GM10266 (cell line): ENCODE data around the gene KRTAP10-1.

Experiments
- DNase-seq: peaks from one replicate; pipeline ENCODE4 v3.0.0; 2012; ENCODE audit errors: extremely low spot score
- CTCF ChIP-seq: IDR thresholded peaks from 2 replicates; pipeline ENCODE4 v1.5.1; 2012; ENCODE audit warnings: mild to moderate bottlenecking, low read depth; ENCODE audit not compliant: control insufficient read depth, insufficient read depth; ENCODE audit errors: missing control alignments

The KRTAP10-1 gene

GRCh38 chr21:44519346-44520325, 20.4 kb downstream of the KRTAP10-1 start:
- DNase-seq = no peak
- TF ChIP-seq CTCF = no peak

GRCh38 chr21:44518686-44519085, 21.3 kb downstream of the KRTAP10-1 start:
- no peak for DNase-seq
- no peak for TF ChIP-seq CTCF

- DNase-seq = no peak
- TF ChIP-seq CTCF = no peak
These were observed 22.7 kb downstream of the KRTAP10-1 start for GRCh38 chr21:44517175-44517899.

- DNase-seq = no peak
- no peak for TF ChIP-seq CTCF
These were observed 23.2 kb downstream of the KRTAP10-1 start for GRCh38 chr21:44516828-44517174.

GRCh38 chr21:44516342-44516741, 23.7 kb downstream of the KRTAP10-1 start:
- DNase-seq = no peak
- TF ChIP-seq CTCF = no peak

GRCh38 chr21:44515359-44516165, 24.4 kb downstream of the KRTAP10-1 start:
- TF ChIP-seq CTCF = no peak
- no peak for DNase-seq
